ENCODE data around the gene AMBP.

DNA sequence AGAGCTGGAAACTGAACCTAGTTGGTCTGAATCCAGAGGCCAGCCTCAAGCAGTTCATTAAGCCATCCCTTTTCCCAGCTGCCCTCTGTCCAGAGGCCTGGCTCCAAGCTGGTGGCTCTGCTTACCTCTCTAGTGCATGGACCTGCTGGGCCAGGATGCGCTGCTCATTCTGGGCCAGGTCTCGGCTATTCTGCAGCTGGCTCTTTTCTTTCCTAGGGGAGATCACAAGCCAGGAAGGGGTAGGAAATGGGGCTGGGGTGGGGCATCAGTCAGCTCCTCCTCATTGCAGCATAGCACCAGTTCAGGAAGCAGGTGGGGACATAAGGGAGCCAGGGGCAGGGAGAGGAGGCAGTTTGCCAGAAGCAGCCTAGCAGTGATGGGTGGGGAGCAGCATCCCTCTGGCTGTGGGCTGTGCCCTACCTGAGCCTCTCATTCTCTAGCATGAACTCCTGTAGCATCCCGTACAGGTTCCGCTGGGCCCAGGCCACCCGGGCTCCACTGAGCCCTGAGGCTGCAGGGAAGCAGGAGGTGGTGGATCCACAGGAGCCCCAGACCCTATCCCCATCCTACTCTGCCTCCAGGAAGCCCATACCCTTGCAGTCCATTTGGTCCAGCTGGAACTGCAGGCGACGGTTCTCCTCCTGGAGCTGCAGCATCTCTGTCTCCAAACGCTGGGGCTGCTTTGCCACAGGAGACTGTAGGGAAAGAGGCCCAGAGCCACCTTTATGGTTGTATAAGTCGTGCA is 15.8 kb upstream of the AMBP start:
- TF ChIP-seq, protein P1, sequence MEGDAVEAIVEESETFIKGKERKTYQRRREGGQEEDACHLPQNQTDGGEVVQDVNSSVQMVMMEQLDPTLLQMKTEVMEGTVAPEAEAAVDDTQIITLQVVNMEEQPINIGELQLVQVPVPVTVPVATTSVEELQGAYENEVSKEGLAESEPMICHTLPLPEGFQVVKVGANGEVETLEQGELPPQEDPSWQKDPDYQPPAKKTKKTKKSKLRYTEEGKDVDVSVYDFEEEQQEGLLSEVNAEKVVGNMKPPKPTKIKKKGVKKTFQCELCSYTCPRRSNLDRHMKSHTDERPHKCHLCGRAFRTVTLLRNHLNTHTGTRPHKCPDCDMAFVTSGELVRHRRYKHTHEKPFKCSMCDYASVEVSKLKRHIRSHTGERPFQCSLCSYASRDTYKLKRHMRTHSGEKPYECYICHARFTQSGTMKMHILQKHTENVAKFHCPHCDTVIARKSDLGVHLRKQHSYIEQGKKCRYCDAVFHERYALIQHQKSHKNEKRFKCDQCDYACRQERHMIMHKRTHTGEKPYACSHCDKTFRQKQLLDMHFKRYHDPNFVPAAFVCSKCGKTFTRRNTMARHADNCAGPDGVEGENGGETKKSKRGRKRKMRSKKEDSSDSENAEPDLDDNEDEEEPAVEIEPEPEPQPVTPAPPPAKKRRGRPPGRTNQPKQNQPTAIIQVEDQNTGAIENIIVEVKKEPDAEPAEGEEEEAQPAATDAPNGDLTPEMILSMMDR (conservative IDR thresholded peaks at IDR 0.05; ENCODE audit: low read depth, low read length): no peak
- TF ChIP-seq EZH2 (IDR thresholded peaks at IDR 0.05; ENCODE audit: low read length, unreplicated experiment): no peak

Measured in PC-3 (cell line).